ENCODE data around the gene SLC18B1. TPM values are rescaled to one million over a fixed set of nuclear protein-coding genes. Genes with fewer than 3 reads are reported as not detected.

The SLC18B1 gene
- total and polyA plus RNA-seq, 2 of the 8 experiments (the other 6 are each of a cell fraction or from before 2014, with no cell fraction given): 17.2 to 23.4 TPM

GRCh38 chr6:132830334-132830751, 31.9 kb upstream of the SLC18B1 start:
- H3K4me3 ChIP-seq (ENCODE audit: extremely low read depth in 1 of 4, insufficient read depth in 2 of 4, low read depth in 3 of 4, low read length in 4 of 4): no peak overlapping the region
- no peaks in the 10 kb centered on the region for H4K20me1 ChIP-seq (replicated peaks in 1 of 2; ENCODE audit: control insufficient read depth in 1 of 2, insufficient read depth in 2 of 2, low read length in 2 of 2)
- no peaks in the 10 kb centered on the region for H3K79me1 ChIP-seq (ENCODE audit: low read depth, low read length)
- no peak overlapping the region for H2AFZ ChIP-seq (ENCODE audit: low read length)
- no peaks in the 10 kb centered on the region for H3K36me3 ChIP-seq (ENCODE audit: control insufficient read depth in 2 of 4, insufficient read depth in 4 of 4, low read length in 3 of 4)
- no peak overlapping the region for H3K23ac ChIP-seq (ENCODE audit: insufficient read length)
- H3K27ac ChIP-seq (ENCODE audit: low read depth, low read length): no peak overlapping the region
- no peaks in the 10 kb centered on the region for H3K27me3 ChIP-seq (replicated peaks in 1 of 4; ENCODE audit: control insufficient read depth in 3 of 4, extremely low read depth in 1 of 4, insufficient read depth in 3 of 4, low read length in 3 of 4)
- no peak overlapping the region for H4K5ac ChIP-seq (ENCODE audit: insufficient read length, low read depth, low read length)
- no peak overlapping the region for H3K4ac ChIP-seq (replicated peaks; ENCODE audit: insufficient read length, low read depth, low read length)
- POLR2A ChIA-PET (ENCODE audit: partially characterized antibody): interaction anchor here (13.6 kb wide), 1 partner anchor 13 kb away, joined by 122 read pairs; the partner anchor contains the start of gene RPS12
- no peak overlapping the region for H4K91ac ChIP-seq (replicated peaks; ENCODE audit: insufficient read length, low read length)
- no peaks in the 10 kb centered on the region for H3K23me2 ChIP-seq (ENCODE audit: low read depth, low read length)
- no peak overlapping the region for H2BK120ac ChIP-seq (replicated peaks; ENCODE audit: low read depth, low read length)
- H3K4me2 ChIP-seq (ENCODE audit: insufficient read depth in 1 of 2, low read depth in 2 of 2, low read length in 2 of 2): no peak overlapping the region
- H3K56ac ChIP-seq (replicated peaks; ENCODE audit: insufficient read length, low read depth, low read length): no peak overlapping the region
- H3K4me1 ChIP-seq (replicated peaks in 1 of 4; ENCODE audit: control insufficient read depth in 3 of 4, insufficient read depth in 4 of 4, low read length in 3 of 4): no peaks in the 10 kb centered on the region
- H3K79me2 ChIP-seq (ENCODE audit: control insufficient read depth in 1 of 2, insufficient read depth in 2 of 2, low read length in 2 of 2): no peaks in the 10 kb centered on the region
- FAIRE-seq: peak; percentile 48
- H3K18ac ChIP-seq (ENCODE audit: extremely low read depth, low read length): no peak overlapping the region
- no peak for TF ChIP-seq KDM1A (IDR thresholded peaks at IDR 0.05; ENCODE audit: borderline replicate concordance, low read length)
- TF ChIP-seq GABPA (IDR thresholded peaks at IDR 0.05; ENCODE audit: borderline replicate concordance, insufficient read depth, low read length): no peak
- TF ChIP-seq ZNF274 (IDR thresholded peaks at IDR 0.05; ENCODE audit: borderline replicate concordance, extremely low read depth, low read length): no peak
- TF ChIP-seq RAD21 (IDR thresholded peaks at IDR 0.05 in 1 of 2, conservative IDR thresholded peaks at IDR 0.05 in 1 of 2; ENCODE audit: low read depth in 2 of 2, low read length in 2 of 2): peak; percentile 92 to 93
- TF ChIP-seq, protein P1, sequence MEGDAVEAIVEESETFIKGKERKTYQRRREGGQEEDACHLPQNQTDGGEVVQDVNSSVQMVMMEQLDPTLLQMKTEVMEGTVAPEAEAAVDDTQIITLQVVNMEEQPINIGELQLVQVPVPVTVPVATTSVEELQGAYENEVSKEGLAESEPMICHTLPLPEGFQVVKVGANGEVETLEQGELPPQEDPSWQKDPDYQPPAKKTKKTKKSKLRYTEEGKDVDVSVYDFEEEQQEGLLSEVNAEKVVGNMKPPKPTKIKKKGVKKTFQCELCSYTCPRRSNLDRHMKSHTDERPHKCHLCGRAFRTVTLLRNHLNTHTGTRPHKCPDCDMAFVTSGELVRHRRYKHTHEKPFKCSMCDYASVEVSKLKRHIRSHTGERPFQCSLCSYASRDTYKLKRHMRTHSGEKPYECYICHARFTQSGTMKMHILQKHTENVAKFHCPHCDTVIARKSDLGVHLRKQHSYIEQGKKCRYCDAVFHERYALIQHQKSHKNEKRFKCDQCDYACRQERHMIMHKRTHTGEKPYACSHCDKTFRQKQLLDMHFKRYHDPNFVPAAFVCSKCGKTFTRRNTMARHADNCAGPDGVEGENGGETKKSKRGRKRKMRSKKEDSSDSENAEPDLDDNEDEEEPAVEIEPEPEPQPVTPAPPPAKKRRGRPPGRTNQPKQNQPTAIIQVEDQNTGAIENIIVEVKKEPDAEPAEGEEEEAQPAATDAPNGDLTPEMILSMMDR (IDR thresholded peaks at IDR 0.05; ENCODE audit: control extremely low read depth in 1 of 3, insufficient read depth in 1 of 3, low read depth in 1 of 3, low read length in 3 of 3): peak in 2 of 3 experiments; percentile 55 to 61; a peak in 3 of 4 replicates
- CTCF ChIA-PET (ENCODE audit: partially characterized antibody): interaction anchor here (0.7 to 3.4 kb wide), 40 partner anchors 9 to 1007 kb away, joined by 3 to 49 read pairs (median 4); partner anchors contain the start of gene SLC18B1
- DNase-seq (ENCODE audit: low read depth in 1 of 2, low spot score in 2 of 2): no peak
- H2BK20ac ChIP-seq (ENCODE audit: low read length): no peak overlapping the region
- no peak overlapping the region for H2BK12ac ChIP-seq (ENCODE audit: low read depth, low read length)
- H4K8ac ChIP-seq (ENCODE audit: extremely low read depth, insufficient read depth, low read length): no peak overlapping the region
- WGBS, 2 experiments (ENCODE audit: extremely low coverage in 1 of 2, insufficient coverage in 1 of 2, insufficient read length in 1 of 2, insufficient replicate concordance in 2 of 2, low coverage in 1 of 2, low lambda C conversion rate in 2 of 2, missing lambda C conversion rate in 1 of 2): 40% methylated on average over 3 of the region's 3 CpGs; no CpG with 5 or more reads in 1 of the 2 experiments
- H3K9ac ChIP-seq (replicated peaks in 1 of 4; ENCODE audit: extremely low read depth in 1 of 4, low read depth in 3 of 4, low read length in 3 of 4): no peak overlapping the region
- H2BK5ac ChIP-seq (ENCODE audit: low read depth, low read length): no peak overlapping the region
- no peak overlapping the region for H2BK15ac ChIP-seq (ENCODE audit: low read length)
- H3K9me3 ChIP-seq (ENCODE audit: insufficient read depth in 2 of 2, low read depth in 1 of 2, low read length in 1 of 2): no peaks in the 10 kb centered on the region
- no peak overlapping the region for H2AK5ac ChIP-seq (ENCODE audit: low read depth, low read length)
- no peak overlapping the region for H3K14ac ChIP-seq (ENCODE audit: insufficient read length)

Measured in H1 (cell line).